OCI-LY7 (cell line): ENCODE data around the gene PQBP1.

Experiments used
- EZH2phosphoT487 ChIP-seq: fragments of 200-600 bp; sonication (generic); IDR thresholded peaks from 2 replicates; pipeline ENCODE4 v1.6.1; 2018; ENCODE audit warnings: low read depth, borderline replicate concordance, mild to moderate bottlenecking, mixed run types, antibody characterized with exemption, low read length, moderate library complexity, mixed read lengths
- TF ChIP-seq, protein P1 (sequence below): fragments of 200-600 bp; sonication (generic); conservative IDR thresholded peaks from 2 replicates; pipeline ENCODE4 v1.5.1; 2014; ENCODE audit warnings: mild to moderate bottlenecking, antibody characterized with exemption, low read length, moderate library complexity, mixed read lengths

GRCh38 chrX:48909703-48910294, 12.1 kb downstream of the PQBP1 start:
- TF ChIP-seq, protein P1, sequence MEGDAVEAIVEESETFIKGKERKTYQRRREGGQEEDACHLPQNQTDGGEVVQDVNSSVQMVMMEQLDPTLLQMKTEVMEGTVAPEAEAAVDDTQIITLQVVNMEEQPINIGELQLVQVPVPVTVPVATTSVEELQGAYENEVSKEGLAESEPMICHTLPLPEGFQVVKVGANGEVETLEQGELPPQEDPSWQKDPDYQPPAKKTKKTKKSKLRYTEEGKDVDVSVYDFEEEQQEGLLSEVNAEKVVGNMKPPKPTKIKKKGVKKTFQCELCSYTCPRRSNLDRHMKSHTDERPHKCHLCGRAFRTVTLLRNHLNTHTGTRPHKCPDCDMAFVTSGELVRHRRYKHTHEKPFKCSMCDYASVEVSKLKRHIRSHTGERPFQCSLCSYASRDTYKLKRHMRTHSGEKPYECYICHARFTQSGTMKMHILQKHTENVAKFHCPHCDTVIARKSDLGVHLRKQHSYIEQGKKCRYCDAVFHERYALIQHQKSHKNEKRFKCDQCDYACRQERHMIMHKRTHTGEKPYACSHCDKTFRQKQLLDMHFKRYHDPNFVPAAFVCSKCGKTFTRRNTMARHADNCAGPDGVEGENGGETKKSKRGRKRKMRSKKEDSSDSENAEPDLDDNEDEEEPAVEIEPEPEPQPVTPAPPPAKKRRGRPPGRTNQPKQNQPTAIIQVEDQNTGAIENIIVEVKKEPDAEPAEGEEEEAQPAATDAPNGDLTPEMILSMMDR = no peak
- TF ChIP-seq EZH2phosphoT487 = no peak
